Skeletal muscle tissue (tissue), 5 donors: ENCODE results near the gene MSH2. TPM values are rescaled to one million over a fixed set of nuclear protein-coding genes. Genes with fewer than 3 reads are reported as not detected.

Experiments used
- H3K27ac ChIP-seq: one replicate; pipeline ENCODE4 v1.7.0; 2013; ENCODE audit warnings: mild to moderate bottlenecking, low read depth, low read length, inconsistent platforms
- H3K27me3 ChIP-seq, 3 donors: one replicate each; pipeline ENCODE4 v1.7.0; 2013; ENCODE audit warnings: low read length in 3 of 3; ENCODE audit not compliant: control insufficient read depth in 3 of 3, insufficient read depth in 3 of 3
- H3K36me3 ChIP-seq, 3 donors: one replicate each; pipeline ENCODE4 v1.7.0; 2013; ENCODE audit warnings: low read length in 3 of 3; ENCODE audit not compliant: control insufficient read depth in 3 of 3, insufficient read depth in 3 of 3
- H3K4me1 ChIP-seq, 3 donors: one replicate each; pipeline ENCODE4 v1.7.0; 2013; ENCODE audit warnings: low read length in 3 of 3, mild to moderate bottlenecking in 3 of 3; ENCODE audit not compliant: control insufficient read depth in 3 of 3, insufficient read depth in 3 of 3
- H3K4me3 ChIP-seq, 3 donors: one replicate each; pipeline ENCODE4 v1.7.0; 2013; ENCODE audit warnings: low read length in 3 of 3
- H3K9ac ChIP-seq, 3 donors: one replicate each; pipeline ENCODE4 v1.7.0; 2013; ENCODE audit warnings: low read length in 3 of 3, mild to moderate bottlenecking in 3 of 3, moderate library complexity in 2 of 3, low read depth in 1 of 3
- H3K9me3 ChIP-seq, 3 donors: one replicate each; pipeline ENCODE4 v1.7.0; 2013; ENCODE audit warnings: low read length in 3 of 3; ENCODE audit not compliant: control insufficient read depth in 3 of 3
- small RNA-seq: library from RNA; depleted of rRNA; stranded (forward); fragments of <200 nt; gene quantifications from one replicate; pipeline ENCODE3, GENCODE V24; 2014
- total RNA-seq: library from RNA; depleted of rRNA; stranded (reverse); fragments of >200 nt; gene quantifications from one replicate; pipeline ENCODE4 v1.2.3, GENCODE V29; 2014
- donor health status: Osteomylitis.

Gene MSH2
- total RNA-seq, 1 donor from 2014 or later = 24.0 TPM

- no peaks in the 10 kb centered on the region for H3K4me1 ChIP-seq
- H3K9ac ChIP-seq = no peak overlapping the region
- no peak overlapping the region for H3K4me3 ChIP-seq
- no peak overlapping the region for H3K27ac ChIP-seq
- H3K9me3 ChIP-seq = no peaks in the 10 kb centered on the region
- no peaks in the 10 kb centered on the region for H3K36me3 ChIP-seq
- H3K27me3 ChIP-seq = peaks cover 0 to 5% (median 2%) of the 10 kb centered on the region in 3 donors
Measured at GRCh38 chr2:47528455-47528854, 125.5 kb downstream of the MSH2 start.

GRCh38 chr2:47528874-47529273, 125.9 kb downstream of the MSH2 start:
- H3K4me3 ChIP-seq = no peak overlapping the region
- H3K4me1 ChIP-seq = peaks cover 0 to 2% (median 0%) of the 10 kb centered on the region in 3 donors
- H3K9me3 ChIP-seq = no peaks in the 10 kb centered on the region
- H3K36me3 ChIP-seq = no peaks in the 10 kb centered on the region
- H3K27ac ChIP-seq = no peak overlapping the region
- H3K27me3 ChIP-seq = peaks cover 0 to 5% (median 2%) of the 10 kb centered on the region in 3 donors
- no peak overlapping the region for H3K9ac ChIP-seq

DNA sequence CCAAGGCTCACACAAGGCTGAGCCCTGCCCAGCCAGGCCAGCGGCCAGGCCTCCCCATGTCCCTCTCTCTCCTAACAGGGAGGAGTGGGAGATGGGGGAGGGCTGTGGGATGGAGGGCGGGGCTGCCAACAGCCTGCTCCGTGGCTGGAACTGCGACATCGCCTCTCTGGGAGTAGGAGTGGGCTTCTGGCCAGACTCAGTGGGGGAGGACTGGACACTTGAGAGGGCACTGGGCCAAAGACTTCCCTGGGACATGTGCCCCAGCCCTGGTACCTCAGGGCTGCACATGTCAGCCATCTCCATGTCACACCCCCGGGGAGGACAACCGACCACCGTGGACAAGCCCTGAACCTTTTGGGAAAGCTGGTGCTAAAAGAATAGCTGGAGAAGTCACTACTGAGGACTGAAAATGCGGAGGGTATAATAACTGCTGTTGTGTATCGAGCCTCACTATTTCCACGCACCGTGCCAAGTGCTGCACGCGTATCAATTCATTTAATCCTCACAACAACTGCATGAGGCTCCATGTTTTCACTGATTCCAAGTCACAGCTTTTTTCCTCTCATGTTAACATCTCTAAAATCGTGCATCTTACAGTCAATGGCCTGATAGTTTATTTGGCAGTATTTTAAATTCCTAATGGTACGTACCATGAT, 127.3 kb downstream of the MSH2 start:
- Histone ChIP-seq H3K27me3 (peaks cover 0 to 5% (median 2%) of the 10 kb centered on the region in 3 donors), H3K9ac (no peak overlapping the region), H3K27ac (no peak overlapping the region)

DNA sequence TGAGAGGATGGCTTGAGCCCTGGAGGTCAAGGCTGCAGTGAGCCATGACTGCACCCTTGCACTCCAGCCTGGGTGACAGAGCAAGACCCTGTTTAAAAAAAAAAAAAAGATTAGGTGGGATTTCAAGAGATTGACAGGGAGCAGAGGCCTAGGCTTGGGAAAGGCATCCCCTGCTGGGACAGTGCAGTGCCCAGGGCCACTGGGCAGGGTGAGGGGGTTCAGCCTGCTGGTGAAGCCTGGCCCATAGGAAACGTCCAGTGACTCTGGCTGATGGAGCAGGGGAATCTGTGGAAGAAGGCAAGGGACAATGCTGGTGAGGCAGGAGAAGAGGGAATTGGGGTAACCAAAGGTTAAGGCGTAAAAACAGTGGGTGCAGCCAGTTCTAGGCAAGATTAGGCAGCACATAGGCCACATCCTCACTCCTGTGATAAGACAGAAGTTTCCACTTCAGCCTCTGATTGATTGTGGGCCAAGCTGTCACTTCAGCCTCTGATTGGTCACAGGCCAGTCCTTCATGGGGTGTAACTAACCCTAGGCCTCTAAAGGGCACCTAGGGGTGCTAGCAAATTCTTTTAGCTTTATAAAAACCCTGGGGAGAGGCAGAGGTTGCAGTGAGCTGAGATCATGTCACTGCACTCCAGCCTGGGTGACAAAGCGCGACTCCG, 128.6 kb downstream of the MSH2 start:
- no peak overlapping the region for H3K27ac ChIP-seq
- no peaks in the 10 kb centered on the region for H3K36me3 ChIP-seq
- H3K9ac ChIP-seq = no peak overlapping the region
- H3K4me3 ChIP-seq = no peak overlapping the region
- no peaks in the 10 kb centered on the region for H3K9me3 ChIP-seq
- peaks cover 0 to 5% (median 2%) of the 10 kb centered on the region in 3 donors for H3K27me3 ChIP-seq
- peaks cover 0 to 3% (median 0%) of the 10 kb centered on the region in 3 donors for H3K4me1 ChIP-seq

More for the DNA sequence above, 127.3 kb downstream of the MSH2 start:
- H3K9me3 ChIP-seq = no peaks in the 10 kb centered on the region
- no peak overlapping the region for H3K4me3 ChIP-seq
- no peaks in the 10 kb centered on the region for H3K36me3 ChIP-seq
- H3K4me1 ChIP-seq = peaks cover 0 to 3% (median 0%) of the 10 kb centered on the region in 3 donors

Small RNA genes lying within 50 kb of the gene (small RNA-seq; reads per million reads assigned to genes)
- gene MIR559 = not detected
- not detected for gene RF00017
- not detected for gene RN7SKP119

Other genes starting within 250 kb of the MSH2 start
- gene STPG4, start 247.8 kb upstream of the MSH2 start, total RNA-seq = not detected
- gene CALM2, start 226.6 kb upstream of the MSH2 start, total RNA-seq = 289 TPM
- 1.6 TPM for gene EPCAM, start 33.8 kb upstream of the MSH2 start, total RNA-seq
- not detected for gene KCNK12, start 167.8 kb downstream of the MSH2 start, total RNA-seq